ENCODE results near the gene TICAM2.

TICAM2 gene

GRCh38 chr5:115625579-115626444, 23.5 kb upstream of the TICAM2 start, which contains the start of gene TMED7:
TMED7 (minus strand) TSS chr5:115626036; CDS start chr5:115625792, 244 bp downstream.
- peak within 1 kb of the TSS; percentile 93 for H3K9ac ChIP-seq (ENCODE audit: low read depth, low read length)
- peaks cover 18% of the 10 kb centered on the region for H3K4me1 ChIP-seq (ENCODE audit: insufficient read depth, low read length)
- H3K36me3 ChIP-seq (ENCODE audit: insufficient read depth, low read length) = no peaks in the 10 kb centered on the region
- no peaks in the 10 kb centered on the region for H3K9me3 ChIP-seq (ENCODE audit: control insufficient read depth, insufficient read depth, low read length)

- H3K36me3 ChIP-seq (ENCODE audit: insufficient read depth, low read length) = no peaks in the 10 kb centered on the region
- peaks cover 18% of the 10 kb centered on the region for H3K4me1 ChIP-seq (ENCODE audit: insufficient read depth, low read length)
- H3K9ac ChIP-seq (ENCODE audit: low read depth, low read length) = peak overlapping the region; percentile 93
- no peaks in the 10 kb centered on the region for H3K9me3 ChIP-seq (ENCODE audit: control insufficient read depth, insufficient read depth, low read length)
These were observed 22.7 kb upstream of the TICAM2 start for GRCh38 chr5:115624994-115625393.

GRCh38 chr5:115623658-115624057, 21.4 kb upstream of the TICAM2 start:
- Histone ChIP-seq H3K9me3 (ENCODE audit: control insufficient read depth, insufficient read depth, low read length) (no peaks in the 10 kb centered on the region), H3K4me1 (ENCODE audit: insufficient read depth, low read length) (peaks cover 18% of the 10 kb centered on the region), H3K36me3 (ENCODE audit: insufficient read depth, low read length) (0 out of 2 replicates have a peak, but pooled peaks cover 4% of the 10 kb centered on the region), H3K9ac (ENCODE audit: low read depth, low read length) (no peak overlapping the region; the same call in 1 of the 2 replicates)

- Histone ChIP-seq H3K9me3 (ENCODE audit: control insufficient read depth, insufficient read depth, low read length) (no peaks in the 10 kb centered on the region), H3K36me3 (ENCODE audit: insufficient read depth, low read length) (peaks cover 8% of the 10 kb centered on the region), H3K4me1 (ENCODE audit: insufficient read depth, low read length) (peaks cover 18% of the 10 kb centered on the region), H3K9ac (ENCODE audit: low read depth, low read length) (no peak overlapping the region)
These were observed 19.2 kb upstream of the TICAM2 start for GRCh38 chr5:115621365-115621900.

GRCh38 chr5:115616892-115617291, 14.6 kb upstream of the TICAM2 start:
- Histone ChIP-seq H3K4me1 (ENCODE audit: insufficient read depth, low read length) (no peaks in the 10 kb centered on the region), H3K9ac (ENCODE audit: low read depth, low read length) (no peak overlapping the region), H3K36me3 (ENCODE audit: insufficient read depth, low read length) (peaks cover 8% of the 10 kb centered on the region), H3K9me3 (ENCODE audit: control insufficient read depth, insufficient read depth, low read length) (no peaks in the 10 kb centered on the region)

- Histone ChIP-seq H3K36me3 (ENCODE audit: insufficient read depth, low read length) (peaks cover 8% of the 10 kb centered on the region), H3K9ac (ENCODE audit: low read depth, low read length) (no peak overlapping the region), H3K9me3 (ENCODE audit: control insufficient read depth, insufficient read depth, low read length) (no peaks in the 10 kb centered on the region), H3K4me1 (ENCODE audit: insufficient read depth, low read length) (no peaks in the 10 kb centered on the region)
These were observed 14.2 kb upstream of the TICAM2 start for GRCh38 chr5:115616472-115616871.

GRCh38 chr5:115611873-115612272, 9.6 kb upstream of the TICAM2 start:
- Histone ChIP-seq H3K4me1 (ENCODE audit: insufficient read depth, low read length) (no peaks in the 10 kb centered on the region), H3K36me3 (ENCODE audit: insufficient read depth, low read length) (no peaks in the 10 kb centered on the region; the same call in 1 of the 2 replicates), H3K9ac (ENCODE audit: low read depth, low read length) (no peak overlapping the region), H3K9me3 (ENCODE audit: control insufficient read depth, insufficient read depth, low read length) (no peaks in the 10 kb centered on the region)

GRCh38 chr5:115607935-115608334, 5.7 kb upstream of the TICAM2 start:
- peaks cover 2% of the 10 kb centered on the region; the same call in 1 of the 2 replicates for H3K4me1 ChIP-seq (ENCODE audit: insufficient read depth, low read length)
- H3K9me3 ChIP-seq (ENCODE audit: control insufficient read depth, insufficient read depth, low read length) = no peaks in the 10 kb centered on the region
- H3K9ac ChIP-seq (ENCODE audit: low read depth, low read length) = no peak overlapping the region
- no peaks in the 10 kb centered on the region; the same call in 1 of the 2 replicates for H3K36me3 ChIP-seq (ENCODE audit: insufficient read depth, low read length)

GRCh38 chr5:115605436-115605835, 3.2 kb upstream of the TICAM2 start:
- Histone ChIP-seq H3K9me3 (ENCODE audit: control insufficient read depth, insufficient read depth, low read length) (no peaks in the 10 kb centered on the region), H3K36me3 (ENCODE audit: insufficient read depth, low read length) (no peaks in the 10 kb centered on the region; the same call in 1 of the 2 replicates), H3K9ac (ENCODE audit: low read depth, low read length) (no peak overlapping the region), H3K4me1 (ENCODE audit: insufficient read depth, low read length) (peaks cover 8% of the 10 kb centered on the region; the same call in 1 of the 2 replicates)

GRCh38 chr5:115602591-115603125, 379 bp upstream of the TICAM2 start:
- H3K9me3 ChIP-seq (ENCODE audit: control insufficient read depth, insufficient read depth, low read length) = no peaks in the 10 kb centered on the region
- peak overlapping the region; percentile 67; the same call in 1 of the 2 replicates for H3K9ac ChIP-seq (ENCODE audit: low read depth, low read length)
- peaks cover 17% of the 10 kb centered on the region for H3K4me1 ChIP-seq (ENCODE audit: insufficient read depth, low read length)
- no peaks in the 10 kb centered on the region; the same call in 1 of the 2 replicates for H3K36me3 ChIP-seq (ENCODE audit: insufficient read depth, low read length)

- Histone ChIP-seq H3K36me3 (ENCODE audit: insufficient read depth, low read length) (no peaks in the 10 kb centered on the region; the same call in 1 of the 2 replicates), H3K9ac (ENCODE audit: low read depth, low read length) (no peak overlapping the region), H3K4me1 (ENCODE audit: insufficient read depth, low read length) (peaks cover 17% of the 10 kb centered on the region), H3K9me3 (ENCODE audit: control insufficient read depth, insufficient read depth, low read length) (no peaks in the 10 kb centered on the region)
These were observed 1.5 kb downstream of the TICAM2 start for GRCh38 chr5:115600766-115601165.

- Histone ChIP-seq H3K9ac (ENCODE audit: low read depth, low read length) (no peak overlapping the region), H3K36me3 (ENCODE audit: insufficient read depth, low read length) (no peaks in the 10 kb centered on the region; the same call in 1 of the 2 replicates), H3K9me3 (ENCODE audit: control insufficient read depth, insufficient read depth, low read length) (no peaks in the 10 kb centered on the region)
These were observed 2.4 kb downstream of the TICAM2 start for GRCh38 chr5:115599924-115600323.

GRCh38 chr5:115599502-115599901, 2.8 kb downstream of the TICAM2 start:
- H3K9ac ChIP-seq (ENCODE audit: low read depth, low read length) = no peak overlapping the region
- H3K36me3 ChIP-seq (ENCODE audit: insufficient read depth, low read length) = no peaks in the 10 kb centered on the region; the same call in 1 of the 2 replicates
- no peaks in the 10 kb centered on the region for H3K9me3 ChIP-seq (ENCODE audit: control insufficient read depth, insufficient read depth, low read length)
- peaks cover 17% of the 10 kb centered on the region for H3K4me1 ChIP-seq (ENCODE audit: insufficient read depth, low read length)

More at GRCh38 chr5:115599924-115600323, 2.4 kb downstream of the TICAM2 start:
- H3K4me1 ChIP-seq (ENCODE audit: insufficient read depth, low read length) = peaks cover 17% of the 10 kb centered on the region
